ENCODE measurements around the gene SF3B2. TPM values are rescaled to one million over a fixed set of nuclear protein-coding genes. Genes with fewer than 3 reads are reported as not detected.
A peak's percentile ranks its signal among the peaks of the same experiment; 100 is the strongest.
"Not testable (repeated sequence)": the region's sequence is repeated elsewhere in the genome, so short reads cannot be mapped to it uniquely, and the experiment has no call there.

Gene SF3B2
- total RNA-seq, 1 donor from 2014 or later, result 193 TPM

- Mint-ChIP-seq H3K9me3 (ENCODE audit: unreplicated experiment) (no peaks in the 10 kb centered on the region), H3K4me1 (ENCODE audit: unreplicated experiment) (peaks cover 45% of the 10 kb centered on the region), H3K36me3 (ENCODE audit: unreplicated experiment) (no peaks in the 10 kb centered on the region), H3K27me3 (ENCODE audit: unreplicated experiment) (no peaks in the 10 kb centered on the region), H3K4me3 (ENCODE audit: unreplicated experiment) (no peak overlapping the region), H3K27ac (ENCODE audit: unreplicated experiment) (peak overlapping the region; percentile 81)
- peak; percentile 46 for DNase-seq (ENCODE audit: extremely low spot score, unreplicated experiment)
- TF ChIP-seq CTCF (IDR thresholded peaks at IDR 0.05), result no peak
Observed at GRCh38 chr11:66112601-66113499, 60.7 kb downstream of the SF3B2 start.

- not testable (repeated sequence) for H3K4me3 Mint-ChIP-seq (ENCODE audit: unreplicated experiment); H3K27me3 Mint-ChIP-seq (ENCODE audit: unreplicated experiment); H3K27ac Mint-ChIP-seq (ENCODE audit: unreplicated experiment); H3K9me3 Mint-ChIP-seq (ENCODE audit: unreplicated experiment); H3K36me3 Mint-ChIP-seq (ENCODE audit: unreplicated experiment)
- peak; percentile 27 for DNase-seq (ENCODE audit: extremely low spot score, unreplicated experiment)
- peaks cover 63% of the 10 kb centered on the region for H3K4me1 Mint-ChIP-seq (ENCODE audit: unreplicated experiment)
Observed at GRCh38 chr11:66114957-66115356, 62.8 kb downstream of the SF3B2 start.

DNA sequence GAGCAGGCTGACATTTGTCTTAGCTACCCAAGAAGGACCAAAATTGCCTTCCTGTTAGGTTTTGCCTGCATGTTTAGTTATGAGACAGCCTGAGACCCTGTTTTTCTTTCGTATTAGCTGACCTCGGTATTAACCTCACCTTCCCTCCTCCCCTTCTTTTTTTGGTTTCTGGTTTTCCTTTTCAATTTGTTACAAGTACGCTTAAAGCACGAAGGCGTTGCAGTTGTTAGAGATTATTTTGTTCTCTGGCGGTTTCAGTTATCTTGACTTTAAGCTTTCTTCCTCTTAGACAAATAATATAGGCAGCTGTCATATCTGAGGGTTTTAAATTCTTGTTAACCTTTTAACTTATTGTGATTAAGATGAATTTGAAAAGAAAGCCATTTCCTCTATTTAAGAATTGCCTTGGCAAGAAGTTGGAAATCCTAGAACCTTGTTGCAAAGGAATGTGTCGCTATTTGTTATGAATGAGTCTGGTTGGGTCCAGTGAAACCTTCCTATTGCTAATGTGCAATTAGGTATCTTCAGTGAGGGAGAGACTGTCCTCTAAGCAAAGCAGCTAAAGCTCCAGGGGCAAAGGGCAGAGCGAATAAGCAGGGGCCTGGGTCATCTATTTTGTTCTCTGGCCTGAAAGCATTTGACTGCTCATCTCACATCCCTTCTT, 63.6 kb downstream of the SF3B2 start:
- Mint-ChIP-seq H3K36me3 (ENCODE audit: unreplicated experiment) (no peaks in the 10 kb centered on the region), H3K4me3 (ENCODE audit: unreplicated experiment) (no peak overlapping the region), H3K27ac (ENCODE audit: unreplicated experiment) (peak overlapping the region; percentile 20), H3K4me1 (ENCODE audit: unreplicated experiment) (peaks cover 66% of the 10 kb centered on the region), H3K9me3 (ENCODE audit: unreplicated experiment) (no peaks in the 10 kb centered on the region), H3K27me3 (ENCODE audit: unreplicated experiment) (no peaks in the 10 kb centered on the region)
- TF ChIP-seq CTCF (IDR thresholded peaks at IDR 0.05), result no peak
- peak; percentile 10 for DNase-seq (ENCODE audit: extremely low spot score, unreplicated experiment)

GRCh38 chr11:66116576-66117361, 64.6 kb downstream of the SF3B2 start:
- DNase-seq (ENCODE audit: extremely low spot score, unreplicated experiment), result peak; percentile 36
- no peak for TF ChIP-seq CTCF (IDR thresholded peaks at IDR 0.05)
- no peak overlapping the region for H3K4me3 Mint-ChIP-seq (ENCODE audit: unreplicated experiment)
- H3K9me3 Mint-ChIP-seq (ENCODE audit: unreplicated experiment), result no peaks in the 10 kb centered on the region
- peaks cover 71% of the 10 kb centered on the region for H3K4me1 Mint-ChIP-seq (ENCODE audit: unreplicated experiment)
- H3K36me3 Mint-ChIP-seq (ENCODE audit: unreplicated experiment), result no peaks in the 10 kb centered on the region
- no peaks in the 10 kb centered on the region for H3K27me3 Mint-ChIP-seq (ENCODE audit: unreplicated experiment)
- no peak overlapping the region for H3K27ac Mint-ChIP-seq (ENCODE audit: unreplicated experiment)

GRCh38 chr11:66118847-66119246, 66.7 kb downstream of the SF3B2 start:
- no peaks in the 10 kb centered on the region for H3K36me3 Mint-ChIP-seq (ENCODE audit: unreplicated experiment)
- H3K4me3 Mint-ChIP-seq (ENCODE audit: unreplicated experiment), result no peak overlapping the region
- H3K9me3 Mint-ChIP-seq (ENCODE audit: unreplicated experiment), result no peaks in the 10 kb centered on the region
- no peak for TF ChIP-seq CTCF (IDR thresholded peaks at IDR 0.05)
- peak overlapping the region; percentile 82 for H3K27ac Mint-ChIP-seq (ENCODE audit: unreplicated experiment)
- H3K4me1 Mint-ChIP-seq (ENCODE audit: unreplicated experiment), result peaks cover 50% of the 10 kb centered on the region
- DNase-seq (ENCODE audit: extremely low spot score, unreplicated experiment), result no peak
- no peaks in the 10 kb centered on the region for H3K27me3 Mint-ChIP-seq (ENCODE audit: unreplicated experiment)

Other genes starting within 250 kb of the SF3B2 start
- 4.0 and 4.1 TPM in 2 replicates for gene SNX32, start 218.4 kb upstream of the SF3B2 start, total RNA-seq
- 939 and 946 TPM in 2 replicates for gene CFL1, start 194.2 kb upstream of the SF3B2 start, total RNA-seq
- gene MUS81, start 191.9 kb upstream of the SF3B2 start, total RNA-seq, result 63.7 and 68.5 TPM in 2 replicates
- 130 and 131 TPM in 2 replicates for gene EFEMP2, start 179.6 kb upstream of the SF3B2 start, total RNA-seq
- gene CTSW, start 172.5 kb upstream of the SF3B2 start, total RNA-seq, result not detected in 2 replicates
- 92.4 and 92.8 TPM in 2 replicates for gene FIBP, start 163.9 kb upstream of the SF3B2 start, total RNA-seq
- 35.2 and 39.0 TPM in 2 replicates for gene CCDC85B, start 161.7 kb upstream of the SF3B2 start, total RNA-seq
- 37.2 and 38.0 TPM in 2 replicates for gene FOSL1, start 152.0 kb upstream of the SF3B2 start, total RNA-seq
- 81.2 and 83.5 TPM in 2 replicates for gene C11orf68, start 133.3 kb upstream of the SF3B2 start, total RNA-seq
- gene DRAP1, start 132.9 kb upstream of the SF3B2 start, total RNA-seq, result 106 and 107 TPM in 2 replicates
- gene TSGA10IP, start 106.9 kb upstream of the SF3B2 start, total RNA-seq, result not detected in 2 replicates
- gene SART1, start 90.6 kb upstream of the SF3B2 start, total RNA-seq, result 45.5 and 55.9 TPM in 2 replicates
- gene EIF1AD, start 50.2 kb upstream of the SF3B2 start, total RNA-seq, result 34.6 and 38.1 TPM in 2 replicates
- 207 and 216 TPM in 2 replicates for gene BANF1, start 49.9 kb upstream of the SF3B2 start, total RNA-seq
- not detected in 2 replicates for gene CST6, start 40.4 kb upstream of the SF3B2 start, total RNA-seq
- gene CATSPER1, start 25.9 kb upstream of the SF3B2 start, total RNA-seq, result 0.54 and 1.1 TPM in 2 replicates
- gene GAL3ST3, start 3.2 kb upstream of the SF3B2 start, total RNA-seq, result 0.71 and 0.94 TPM in 2 replicates
- 83.8 and 84.9 TPM in 2 replicates for gene PACS1, start 17.9 kb downstream of the SF3B2 start, total RNA-seq
- 35.5 and 43.8 TPM in 2 replicates for gene KLC2, start 205.3 kb downstream of the SF3B2 start, total RNA-seq
- 149 and 150 TPM in 2 replicates for gene RAB1B, start 216.3 kb downstream of the SF3B2 start, total RNA-seq
- gene CNIH2, start 225.8 kb downstream of the SF3B2 start, total RNA-seq, result 3.8 and 5.0 TPM in 2 replicates
- 140 and 146 TPM in 2 replicates for gene YIF1A, start 236.8 kb downstream of the SF3B2 start, total RNA-seq
- 0.46 and 0.55 TPM in 2 replicates for gene TMEM151A, start 239.5 kb downstream of the SF3B2 start, total RNA-seq

All from osteocyte (in vitro differentiated cells).